ENCODE data around the gene COL4A1.

GRCh38 chr13:110173247-110173818 is 133.6 kb downstream of the COL4A1 start:
- TF ChIP-seq, protein P1, sequence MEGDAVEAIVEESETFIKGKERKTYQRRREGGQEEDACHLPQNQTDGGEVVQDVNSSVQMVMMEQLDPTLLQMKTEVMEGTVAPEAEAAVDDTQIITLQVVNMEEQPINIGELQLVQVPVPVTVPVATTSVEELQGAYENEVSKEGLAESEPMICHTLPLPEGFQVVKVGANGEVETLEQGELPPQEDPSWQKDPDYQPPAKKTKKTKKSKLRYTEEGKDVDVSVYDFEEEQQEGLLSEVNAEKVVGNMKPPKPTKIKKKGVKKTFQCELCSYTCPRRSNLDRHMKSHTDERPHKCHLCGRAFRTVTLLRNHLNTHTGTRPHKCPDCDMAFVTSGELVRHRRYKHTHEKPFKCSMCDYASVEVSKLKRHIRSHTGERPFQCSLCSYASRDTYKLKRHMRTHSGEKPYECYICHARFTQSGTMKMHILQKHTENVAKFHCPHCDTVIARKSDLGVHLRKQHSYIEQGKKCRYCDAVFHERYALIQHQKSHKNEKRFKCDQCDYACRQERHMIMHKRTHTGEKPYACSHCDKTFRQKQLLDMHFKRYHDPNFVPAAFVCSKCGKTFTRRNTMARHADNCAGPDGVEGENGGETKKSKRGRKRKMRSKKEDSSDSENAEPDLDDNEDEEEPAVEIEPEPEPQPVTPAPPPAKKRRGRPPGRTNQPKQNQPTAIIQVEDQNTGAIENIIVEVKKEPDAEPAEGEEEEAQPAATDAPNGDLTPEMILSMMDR (IDR thresholded peaks at IDR 0.05), result no peak
- TF ChIP-seq POLR2A (IDR thresholded peaks at IDR 0.05), result no peak
- TF ChIP-seq POLR2AphosphoS5 (IDR thresholded peaks at IDR 0.05), result no peak
